Measurements from ENCODE around the gene SND1.
"Not testable (repeated sequence)": the region's sequence is repeated elsewhere in the genome, so short reads cannot be mapped to it uniquely, and the experiment has no call there.

SND1 gene

GRCh38 chr7:127810696-127811660 lies 159.0 kb downstream of the SND1 start:
- no peak for DNase-seq

- no peak for DNase-seq
These were observed 160.5 kb downstream of the SND1 start for GRCh38 chr7:127812540-127812939.

- DNase-seq: no peak
These were observed 162.1 kb downstream of the SND1 start for GRCh38 chr7:127813991-127814541.

- no peak for DNase-seq
These were observed 163.7 kb downstream of the SND1 start for GRCh38 chr7:127815631-127816145.

GRCh38 chr7:127816354-127817190 lies 164.6 kb downstream of the SND1 start:
- DNase-seq: no peak

- no peak for DNase-seq
These were observed 165.5 kb downstream of the SND1 start for GRCh38 chr7:127817466-127817865.

GRCh38 chr7:127818306-127818705 lies 166.3 kb downstream of the SND1 start:
- DNase-seq: no peak

- DNase-seq: no peak
These were observed 168.2 kb downstream of the SND1 start for GRCh38 chr7:127819975-127820731.

GRCh38 chr7:127820732-127821085 lies 168.7 kb downstream of the SND1 start:
- DNase-seq: no peak

GRCh38 chr7:127821146-127821545 lies 169.2 kb downstream of the SND1 start:
- no peak for DNase-seq

- DNase-seq: no peak
These were observed 171.0 kb downstream of the SND1 start for GRCh38 chr7:127822822-127823508.

- DNase-seq: no peak
These were observed 172.7 kb downstream of the SND1 start for GRCh38 chr7:127824682-127825081.

- DNase-seq: no peak
These were observed 177.0 kb downstream of the SND1 start for GRCh38 chr7:127828843-127829500.

- no peak for DNase-seq
These were observed 179.6 kb downstream of the SND1 start for GRCh38 chr7:127831318-127832219.

- DNase-seq: no peak
These were observed 180.6 kb downstream of the SND1 start for GRCh38 chr7:127832592-127832991.

- DNase-seq: no peak
These were observed 181.6 kb downstream of the SND1 start for GRCh38 chr7:127833641-127834040.

GRCh38 chr7:127835679-127836078 lies 183.7 kb downstream of the SND1 start:
- DNase-seq: no peak

GRCh38 chr7:127837816-127838410 lies 185.9 kb downstream of the SND1 start:
- DNase-seq: not testable (repeated sequence)

GRCh38 chr7:127838816-127839415 lies 186.9 kb downstream of the SND1 start:
- DNase-seq: no peak

All from stimulated activated CD8-positive, alpha-beta memory T cell treated with anti-CD3 and anti-CD28 coated beads, Interleukin-4, amount 100 ng/mL, for 48 hours (primary cell).